NB4 (cell line): Measurements from ENCODE around the gene SMYD3.

Experiments
- MYC ChIP-seq: IDR thresholded peaks from 2 replicates; pipeline ENCODE4 v1.6.1; 2011; ENCODE audit warnings: low read depth, low read length
- POLR2A ChIP-seq: IDR thresholded peaks from 2 replicates; pipeline ENCODE4 v1.6.1; 2011; ENCODE audit warnings: mild to moderate bottlenecking; ENCODE audit not compliant: insufficient read length; ENCODE audit errors: extremely low read depth
- TF ChIP-seq, protein P1 (sequence below): IDR thresholded peaks from one replicate; pipeline ENCODE4 v1.5.1; 2012; ENCODE audit warnings: low read depth, low read length
- TF ChIP-seq, protein P2 (sequence below): IDR thresholded peaks from 2 replicates; pipeline ENCODE4 v1.6.1; 2011; ENCODE audit warnings: low read depth, low read length

GRCh38 chr1:245917403-245917802 lies 589.7 kb downstream of the SMYD3 start:
- TF ChIP-seq, protein P1, sequence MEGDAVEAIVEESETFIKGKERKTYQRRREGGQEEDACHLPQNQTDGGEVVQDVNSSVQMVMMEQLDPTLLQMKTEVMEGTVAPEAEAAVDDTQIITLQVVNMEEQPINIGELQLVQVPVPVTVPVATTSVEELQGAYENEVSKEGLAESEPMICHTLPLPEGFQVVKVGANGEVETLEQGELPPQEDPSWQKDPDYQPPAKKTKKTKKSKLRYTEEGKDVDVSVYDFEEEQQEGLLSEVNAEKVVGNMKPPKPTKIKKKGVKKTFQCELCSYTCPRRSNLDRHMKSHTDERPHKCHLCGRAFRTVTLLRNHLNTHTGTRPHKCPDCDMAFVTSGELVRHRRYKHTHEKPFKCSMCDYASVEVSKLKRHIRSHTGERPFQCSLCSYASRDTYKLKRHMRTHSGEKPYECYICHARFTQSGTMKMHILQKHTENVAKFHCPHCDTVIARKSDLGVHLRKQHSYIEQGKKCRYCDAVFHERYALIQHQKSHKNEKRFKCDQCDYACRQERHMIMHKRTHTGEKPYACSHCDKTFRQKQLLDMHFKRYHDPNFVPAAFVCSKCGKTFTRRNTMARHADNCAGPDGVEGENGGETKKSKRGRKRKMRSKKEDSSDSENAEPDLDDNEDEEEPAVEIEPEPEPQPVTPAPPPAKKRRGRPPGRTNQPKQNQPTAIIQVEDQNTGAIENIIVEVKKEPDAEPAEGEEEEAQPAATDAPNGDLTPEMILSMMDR = no peak
- no peak for TF ChIP-seq POLR2A
- TF ChIP-seq, protein P2, sequence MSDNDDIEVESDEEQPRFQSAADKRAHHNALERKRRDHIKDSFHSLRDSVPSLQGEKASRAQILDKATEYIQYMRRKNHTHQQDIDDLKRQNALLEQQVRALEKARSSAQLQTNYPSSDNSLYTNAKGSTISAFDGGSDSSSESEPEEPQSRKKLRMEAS = no peak
- TF ChIP-seq MYC = no peak
